HG03354 (cell line): ENCODE results near the gene NPR1.
"Not testable (repeated sequence)": the region's sequence is repeated elsewhere in the genome, so short reads cannot be mapped to it uniquely, and the experiment has no call there.

Experiments
- ATAC-seq: cut with Tn5 transposase; IDR thresholded peaks from one replicate; pipeline ENCODE4 v1.9.1; 2021; ENCODE audit warnings: mild to moderate bottlenecking; ENCODE audit not compliant: unreplicated experiment, poor library complexity, severe bottlenecking

NPR1 gene

DNA sequence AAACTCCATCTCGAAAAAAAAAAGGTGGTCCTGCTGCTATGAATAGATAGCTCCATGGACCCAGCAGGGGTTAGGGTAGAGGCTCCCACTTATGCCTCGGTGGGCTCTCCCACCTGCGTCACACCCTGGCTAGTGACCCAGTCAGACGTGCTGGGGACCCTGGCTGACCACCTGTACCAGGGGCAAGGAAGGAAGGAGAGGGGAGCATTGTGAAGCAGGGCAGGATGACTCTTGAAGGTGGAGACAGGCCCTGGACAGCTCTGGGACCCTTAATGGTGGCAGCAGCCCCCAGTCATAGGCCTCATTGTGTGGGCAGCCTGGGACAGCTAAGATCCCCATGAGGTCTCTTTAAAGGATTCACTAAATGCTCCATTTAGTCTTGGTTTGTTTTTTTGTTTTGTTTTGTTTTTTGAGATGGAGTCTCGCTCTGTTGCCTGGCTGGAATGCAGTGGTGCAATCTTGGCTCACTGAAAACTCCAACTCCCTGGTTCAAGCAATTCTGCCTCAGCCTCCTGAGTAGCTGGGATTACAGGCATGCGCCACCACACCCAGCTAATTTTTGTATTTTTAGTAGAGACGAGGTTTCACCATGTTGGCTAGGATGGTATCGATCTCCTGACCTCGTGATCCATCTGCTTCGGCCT is 30.4 kb upstream of the NPR1 start:
- no peak for ATAC-seq

DNA sequence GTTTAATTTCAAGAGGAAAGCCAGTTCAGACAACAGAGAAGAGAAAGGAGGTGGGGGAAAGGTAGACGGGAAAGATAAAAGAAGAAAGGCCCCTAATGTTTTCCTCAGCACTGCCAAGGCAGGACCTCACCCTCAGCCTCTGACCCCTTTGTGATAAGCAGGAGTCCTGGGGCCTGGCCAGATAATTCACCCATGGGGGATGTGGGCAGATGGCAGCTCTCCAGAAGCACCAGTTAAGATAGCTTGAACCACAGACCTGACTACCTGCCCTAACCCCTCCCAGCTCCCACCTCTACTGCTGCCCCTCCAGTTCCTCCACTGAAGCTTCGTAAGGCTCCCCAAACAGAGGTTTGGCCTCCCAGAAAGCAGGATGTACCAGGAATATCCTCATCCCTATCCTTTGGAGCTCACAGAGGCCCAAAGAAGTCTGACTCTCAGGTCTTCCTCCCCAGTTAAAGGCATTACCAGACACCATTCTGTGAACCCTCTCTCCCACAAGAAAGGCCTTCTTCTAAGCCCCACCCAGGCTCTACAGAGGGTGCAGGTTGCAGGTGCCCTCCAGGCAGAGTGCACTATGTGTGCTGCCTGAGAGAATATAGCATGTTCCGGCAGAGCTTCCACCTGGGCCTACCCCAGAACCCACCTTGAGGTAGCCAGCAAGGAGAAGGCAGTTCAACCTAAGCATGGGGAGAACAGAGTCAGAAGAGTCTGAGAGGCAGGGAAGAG is 29.2 kb upstream of the NPR1 start:
- no peak for ATAC-seq

DNA sequence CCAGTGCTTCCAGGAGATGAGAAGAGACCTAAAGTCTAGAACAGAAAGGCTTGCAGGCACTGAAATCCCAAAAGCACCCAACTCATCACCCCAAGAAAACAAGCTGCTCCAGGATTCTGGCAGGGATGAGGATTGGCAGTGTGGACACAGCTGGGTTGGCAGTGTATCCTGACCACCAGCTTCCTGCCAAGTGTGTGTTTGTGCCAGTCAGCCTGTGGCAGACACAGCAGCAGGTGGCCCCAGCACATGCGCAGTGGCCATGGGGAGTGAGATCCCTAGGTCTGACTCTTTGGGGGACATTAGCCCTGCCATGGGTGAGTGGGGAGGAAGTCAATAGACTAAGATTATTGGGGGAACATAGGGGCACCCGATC is 28.6 kb upstream of the NPR1 start:
- ATAC-seq: no peak

DNA sequence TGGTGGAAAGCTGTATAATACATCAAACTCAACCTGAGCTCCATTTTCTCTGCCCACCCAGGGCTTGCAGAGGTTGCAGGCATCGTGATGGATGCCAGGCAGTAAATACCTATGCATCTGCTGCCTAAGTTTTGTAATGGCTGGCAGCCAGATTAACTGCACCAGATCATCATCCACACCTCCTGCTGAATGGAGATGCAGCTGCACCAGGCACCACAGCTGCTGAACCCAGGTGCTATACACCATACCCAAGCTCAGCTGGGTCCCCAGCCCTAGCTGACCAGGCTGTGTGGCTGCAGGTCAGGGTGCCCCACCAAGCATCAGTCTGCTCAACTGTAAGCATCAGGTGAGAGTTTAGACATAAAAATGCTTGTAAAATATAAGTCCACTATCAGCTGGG is 26.7 kb upstream of the NPR1 start:
- no peak for ATAC-seq

DNA sequence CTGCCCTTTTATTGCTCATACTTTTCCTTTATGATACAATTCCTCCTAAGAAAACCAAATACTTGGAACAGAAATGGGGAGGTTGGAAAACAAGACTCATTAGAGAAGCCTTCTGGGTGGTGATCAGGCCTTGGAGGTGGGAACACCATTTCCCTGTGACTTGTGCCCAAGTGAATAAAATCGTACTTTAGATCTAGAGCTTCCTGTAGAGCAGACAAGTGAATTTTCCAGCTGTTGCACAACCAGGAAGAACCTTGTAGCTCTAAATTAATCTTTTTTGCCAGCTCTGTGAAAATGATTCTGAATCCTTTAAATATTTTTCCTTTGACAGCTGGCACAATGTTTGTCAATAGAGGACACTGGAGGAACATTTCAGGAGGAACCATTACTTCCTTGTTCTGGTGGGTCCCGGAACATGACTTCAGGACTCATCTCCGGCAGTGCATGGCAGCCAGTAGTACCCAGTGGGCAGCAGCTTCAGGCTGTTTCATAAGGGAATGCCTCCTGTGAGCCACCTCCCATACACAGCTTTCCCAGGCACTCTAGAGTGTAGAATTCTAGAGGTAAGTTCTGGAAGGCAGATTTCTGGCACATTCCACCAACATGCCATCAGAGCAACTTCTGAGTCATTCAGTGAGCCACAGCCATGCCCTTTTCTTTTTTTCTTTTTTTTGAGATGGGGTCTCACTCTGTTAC is 25.5 kb upstream of the NPR1 start:
- ATAC-seq: no peak

DNA sequence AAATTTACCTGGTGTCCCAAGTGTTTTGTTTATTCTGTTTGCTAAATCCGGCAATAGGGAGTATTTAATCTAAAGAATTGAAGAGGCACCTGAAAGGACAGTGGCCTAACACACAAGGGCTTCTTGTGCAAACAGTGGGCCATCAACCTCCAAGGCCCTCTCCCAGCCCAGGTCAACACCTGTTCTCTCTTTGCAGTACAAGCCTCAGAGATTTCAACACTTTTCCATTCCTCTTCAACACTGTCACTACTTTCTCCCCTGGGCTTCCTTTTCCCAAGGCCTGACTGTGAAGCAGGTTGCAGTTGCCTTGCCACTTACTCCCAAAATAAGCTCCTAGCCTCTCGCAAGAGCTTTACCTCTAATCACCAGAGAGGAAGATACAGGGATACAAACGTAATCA is 23.2 kb upstream of the NPR1 start:
- ATAC-seq: no peak

DNA sequence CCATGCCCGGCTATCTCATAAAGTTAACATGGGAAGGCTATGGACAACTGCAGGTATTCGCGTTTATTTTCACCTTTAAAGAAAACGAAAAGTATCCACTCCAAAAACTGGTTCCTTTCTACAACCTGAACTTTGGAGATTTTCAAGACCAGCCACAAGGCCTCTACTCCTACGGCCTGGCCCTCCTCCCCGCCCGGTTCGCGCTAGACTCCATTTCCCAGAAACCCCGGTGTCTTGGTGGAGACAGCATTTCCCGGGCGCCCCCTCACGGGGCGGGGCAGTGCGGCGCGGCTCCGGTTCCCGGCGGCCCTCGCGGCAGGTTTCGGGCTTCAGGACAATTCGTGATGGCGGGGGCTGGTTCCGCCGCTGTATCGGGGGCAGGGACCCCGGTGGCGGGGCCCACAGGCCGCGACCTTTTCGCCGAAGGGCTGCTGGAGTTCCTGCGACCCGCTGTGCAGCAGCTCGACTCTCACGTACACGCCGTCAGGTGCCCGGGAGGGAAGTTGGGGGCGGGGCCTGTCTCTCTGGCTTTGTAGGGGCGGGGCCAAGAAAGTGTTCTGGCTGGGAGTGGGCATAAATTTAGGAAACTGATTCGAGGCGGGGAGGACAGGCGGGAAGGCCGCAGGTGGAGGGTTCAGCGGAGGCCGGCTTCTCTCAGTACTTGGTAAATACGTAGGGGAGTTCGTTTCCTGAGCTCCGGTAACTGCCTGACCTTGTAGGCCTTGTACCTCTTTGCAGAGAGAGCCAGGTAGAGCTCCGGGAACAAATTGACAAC is 19.9 kb upstream of the NPR1 start, which contains the start of gene SNAPIN:
TSS of gene SNAPIN (plus strand) at position 304 of the 775 bp plus-strand sequence. CDS start at position 345, 41 bp downstream.
- ATAC-seq: peak; percentile 94

DNA sequence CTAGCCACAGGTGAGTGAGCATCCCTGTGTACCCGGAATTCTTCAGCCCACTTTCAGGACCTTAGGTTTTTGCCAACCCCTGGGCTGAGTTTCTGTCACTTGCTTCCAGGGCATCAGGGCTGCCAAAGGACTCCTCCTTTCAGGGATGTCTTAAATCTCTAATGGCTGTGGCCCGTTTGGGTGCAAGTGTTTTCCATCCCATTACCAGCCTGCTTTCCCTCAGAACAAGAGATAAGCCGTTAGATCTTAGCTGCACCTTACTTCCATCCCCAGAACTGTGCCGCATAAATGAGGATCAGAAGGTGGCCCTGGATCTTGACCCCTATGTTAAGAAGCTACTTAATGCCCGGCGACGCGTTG is 19.3 kb upstream of the NPR1 start:
- no peak for ATAC-seq

DNA sequence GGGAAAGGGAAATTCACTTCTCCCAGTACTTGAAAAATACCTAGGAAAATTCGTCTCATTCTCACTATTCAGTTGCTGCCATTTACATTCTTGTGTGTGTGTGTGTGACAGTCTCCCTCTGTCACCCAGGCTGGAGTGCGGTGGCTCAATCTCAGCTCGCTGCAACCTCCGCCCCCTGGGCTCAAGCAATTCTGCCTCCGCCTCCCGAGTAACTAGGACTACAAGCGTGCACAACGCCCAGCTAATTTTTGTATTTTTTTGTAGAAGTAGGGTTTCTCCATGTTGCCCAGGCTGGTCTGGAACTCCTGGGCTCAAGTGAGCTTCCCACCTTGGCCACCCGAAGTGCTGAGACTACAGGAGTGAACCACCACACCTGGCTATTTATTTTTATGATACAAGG is 18.8 kb upstream of the NPR1 start:
- no peak for ATAC-seq

DNA sequence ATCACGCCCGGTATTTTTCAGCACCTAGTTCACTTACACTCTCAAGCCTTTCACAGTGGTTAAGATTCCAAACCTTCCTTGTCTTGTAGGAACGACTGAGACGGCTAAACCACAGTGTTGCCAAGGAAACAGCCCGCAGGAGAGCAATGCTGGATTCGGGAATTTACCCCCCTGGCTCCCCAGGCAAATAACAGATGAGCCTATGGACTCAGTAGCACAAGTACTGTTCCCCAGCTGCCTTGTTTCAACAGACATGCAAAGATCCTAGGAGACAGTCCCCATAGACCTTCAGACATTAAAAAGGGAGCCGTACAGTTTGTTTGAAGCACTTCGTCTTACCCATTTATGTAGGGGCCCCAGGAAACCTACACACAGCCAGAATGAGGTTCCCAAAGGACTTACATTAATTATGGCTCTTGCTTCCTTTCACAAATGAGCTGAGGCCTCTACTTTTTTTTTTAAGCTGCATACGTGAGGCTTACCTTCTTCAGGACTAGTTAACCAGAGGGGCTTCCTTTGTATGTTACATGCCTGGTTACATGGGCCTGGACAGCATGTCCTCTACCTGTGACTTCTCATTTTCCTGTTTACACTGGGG is 17.3 kb upstream of the NPR1 start:
- no peak for ATAC-seq

DNA sequence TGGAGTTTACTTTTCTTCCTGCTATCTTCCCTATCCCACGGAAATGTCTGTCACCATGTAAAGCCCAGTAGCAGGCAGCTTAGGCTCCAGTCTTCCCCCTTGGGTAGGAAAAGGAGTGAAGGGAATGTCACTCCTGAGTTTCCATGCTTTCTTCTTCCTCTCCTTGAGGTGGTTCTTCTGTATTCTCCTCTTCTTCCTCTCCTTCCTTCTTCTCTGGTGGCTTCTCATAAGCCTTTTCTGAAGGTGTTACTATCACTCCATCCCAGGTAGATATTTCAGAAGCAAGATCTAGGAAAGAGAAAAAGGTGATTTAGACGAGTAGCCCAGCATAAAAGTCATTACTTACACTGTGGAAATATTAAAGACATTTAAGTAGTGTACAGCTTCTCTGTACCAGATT is 16.2 kb upstream of the NPR1 start:
- ATAC-seq: no peak

DNA sequence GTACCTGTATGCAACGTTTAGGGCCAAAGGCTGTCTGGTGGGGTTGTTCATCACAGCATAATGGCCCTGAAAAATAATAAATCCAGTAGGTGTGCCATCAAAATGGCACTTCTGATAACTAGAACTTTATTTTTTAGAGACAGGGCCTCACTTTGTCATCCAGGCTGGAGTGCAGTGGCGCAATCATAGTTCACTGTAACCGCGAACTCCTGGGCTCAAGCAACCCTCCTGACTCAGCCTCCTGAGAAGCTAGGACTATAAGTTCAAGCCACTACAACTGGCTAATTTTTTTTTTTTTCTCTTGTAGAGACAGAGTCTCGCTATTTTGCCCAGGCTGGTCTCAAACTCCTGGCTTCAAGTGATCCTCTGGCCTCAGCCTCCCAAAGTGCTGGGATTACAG is 15.3 kb upstream of the NPR1 start:
- ATAC-seq: no peak

DNA sequence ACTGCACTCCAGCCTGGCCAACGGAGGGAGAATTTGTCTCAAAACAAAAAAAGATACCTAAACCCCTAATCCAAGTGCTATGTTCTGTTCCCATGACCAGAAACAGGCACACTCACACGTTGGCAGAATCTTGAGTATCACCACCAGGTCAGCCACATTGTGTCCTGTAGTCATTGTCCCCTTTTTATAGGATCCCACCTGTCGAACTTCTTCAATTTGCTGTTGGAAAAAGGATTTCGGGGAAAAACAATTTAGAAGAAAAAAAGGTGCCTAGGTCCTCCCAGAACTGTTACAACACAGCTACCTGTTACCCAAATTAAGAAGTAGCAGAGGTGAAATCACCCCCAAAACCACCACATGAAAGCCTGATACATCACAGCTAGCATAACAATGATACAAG is 11.0 kb upstream of the NPR1 start:
- ATAC-seq: no peak

DNA sequence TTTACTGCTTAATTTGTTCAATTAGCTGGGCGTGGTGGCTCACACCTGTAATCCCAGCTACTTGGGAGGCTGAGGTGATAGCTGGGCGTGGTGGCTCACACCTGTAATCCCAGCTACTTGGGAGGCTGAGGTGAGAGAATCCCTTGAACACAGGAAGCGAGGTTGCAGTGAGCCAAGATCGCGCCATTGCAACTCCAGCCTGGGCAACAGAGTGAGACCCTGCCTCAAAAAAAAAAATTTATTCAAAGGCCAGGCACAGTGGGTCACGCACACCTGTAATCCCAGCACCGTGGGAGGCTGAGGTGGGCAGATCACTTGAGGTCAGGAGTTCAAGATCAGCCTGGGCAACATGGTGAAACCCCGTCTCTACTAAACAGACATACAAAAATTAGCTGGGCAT is 9.8 kb upstream of the NPR1 start:
- ATAC-seq: not testable (repeated sequence)

DNA sequence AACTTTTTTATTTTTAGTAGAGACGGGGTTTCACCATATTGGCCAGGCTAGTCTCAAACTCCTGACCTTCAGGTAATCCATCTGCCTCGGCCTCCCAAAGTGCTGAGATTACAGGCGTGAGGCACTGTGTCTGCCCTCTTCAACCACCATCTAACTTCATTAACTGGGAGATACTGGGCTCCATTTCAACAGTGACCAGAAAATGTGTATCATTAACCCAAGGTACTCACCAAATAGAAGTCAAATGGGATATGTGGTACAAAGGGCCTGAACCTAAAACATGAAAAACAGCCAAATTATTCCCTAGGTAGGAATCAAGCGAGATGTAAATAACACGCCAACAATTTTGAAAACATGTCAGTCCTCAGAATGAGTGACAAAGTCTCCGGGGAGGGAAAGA is 8.9 kb upstream of the NPR1 start:
- no peak for ATAC-seq

DNA sequence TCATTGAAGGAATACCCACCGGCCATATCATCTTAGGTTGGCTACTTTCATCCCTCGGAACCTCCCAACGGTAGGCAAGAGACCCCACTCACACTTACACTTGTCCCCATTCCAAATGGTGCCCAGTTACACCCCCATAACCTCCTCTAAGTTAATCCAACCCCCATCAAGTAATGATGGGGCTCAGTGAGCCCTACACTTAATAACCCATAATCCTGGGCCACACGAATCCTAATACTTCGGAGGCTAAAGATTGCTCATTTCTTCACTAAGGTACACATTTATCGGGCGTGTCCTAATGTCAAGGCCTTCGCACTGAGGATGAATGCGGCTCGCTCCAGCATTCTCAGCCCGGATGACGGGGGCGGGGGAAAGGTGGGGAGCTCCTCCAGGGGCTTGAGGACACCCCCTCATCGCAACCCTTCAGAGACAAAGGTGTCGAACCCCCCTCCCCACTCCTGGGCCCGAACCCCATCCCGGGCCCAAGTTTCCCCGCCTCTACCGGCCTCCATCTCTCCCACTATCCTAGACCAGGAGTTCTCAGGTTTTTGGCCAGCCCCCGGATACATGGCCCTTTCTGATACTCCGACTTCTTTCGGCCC is 8.1 kb upstream of the NPR1 start:
- peak; percentile 1 for ATAC-seq

DNA sequence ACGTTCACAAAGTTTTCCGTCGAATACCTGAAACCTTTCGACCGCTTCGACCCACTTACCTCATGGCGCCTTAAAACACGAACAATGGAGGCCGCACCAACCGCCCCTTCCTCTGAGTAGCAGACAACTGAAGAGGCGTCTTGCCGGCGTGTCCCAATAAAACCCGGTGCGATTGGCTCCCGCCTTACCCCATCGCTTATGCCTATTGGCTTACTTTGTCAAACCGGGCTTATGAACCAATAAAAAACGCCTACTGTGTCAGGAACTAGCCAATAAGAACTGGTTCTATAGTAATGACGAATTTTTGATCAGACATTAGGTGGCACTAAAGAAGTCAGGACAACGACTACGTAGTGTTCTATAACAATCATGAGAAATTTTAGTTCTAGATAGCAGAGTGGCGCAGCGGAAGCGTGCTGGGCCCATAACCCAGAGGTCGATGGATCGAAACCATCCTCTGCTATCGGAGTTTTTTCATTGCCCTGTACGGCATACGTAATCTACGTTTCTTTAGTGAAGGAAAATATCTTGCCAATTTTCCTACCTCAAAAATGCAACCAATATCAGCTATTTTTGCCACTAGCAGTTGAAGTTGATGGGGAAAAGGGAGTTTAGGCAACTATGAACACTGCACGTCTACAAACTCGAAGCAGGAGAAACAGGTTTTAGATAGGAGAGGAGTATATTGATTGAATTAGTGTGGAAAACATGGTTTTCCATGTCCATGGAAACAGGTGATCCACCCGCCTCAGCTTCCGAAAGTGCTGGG is 7.4 kb upstream of the NPR1 start, which contains the start of gene ILF2:
TSS of gene ILF2 (minus strand) at position 135 of the 769 bp plus-strand sequence. CDS start at position 64, 71 bp downstream.
- peak; percentile 92 for ATAC-seq

DNA sequence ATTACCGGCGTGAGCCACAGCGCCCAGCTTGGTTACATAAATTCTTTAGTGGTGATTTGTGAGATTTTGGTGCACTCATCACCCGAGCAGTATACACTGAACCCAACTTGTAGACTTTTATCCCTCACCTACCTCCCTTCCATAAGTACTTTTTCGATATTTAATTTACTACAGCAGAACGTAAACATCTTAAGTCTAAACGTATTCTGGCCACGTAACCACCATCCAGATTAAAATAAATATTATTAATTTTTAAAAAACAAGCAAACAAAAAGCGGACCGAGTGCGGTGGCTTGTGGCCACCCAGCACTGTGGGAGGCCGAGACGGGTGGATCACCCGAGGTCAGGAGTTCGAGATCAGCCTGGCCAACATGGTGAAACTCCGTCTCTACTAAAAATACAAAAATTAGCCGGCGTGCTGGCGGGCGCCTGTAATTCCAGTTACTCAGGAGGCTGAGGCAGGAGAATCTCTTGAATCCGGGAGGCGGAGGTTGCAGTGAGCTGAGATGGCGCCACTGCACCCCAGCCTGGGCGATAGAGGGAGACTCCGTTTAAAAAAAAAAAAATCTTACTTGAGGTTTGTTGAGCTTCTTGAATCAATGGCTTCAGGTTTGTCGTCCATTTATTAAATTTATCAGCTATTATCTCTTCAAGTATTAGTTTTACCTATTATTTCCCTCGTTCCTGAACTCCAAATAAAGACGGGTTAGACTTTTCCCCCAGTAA is 6.7 kb upstream of the NPR1 start:
- ATAC-seq: peak; percentile 10
